Caco-2 (cell line): ENCODE results near the gene RHEBL1. TPM values are rescaled to one million over a fixed set of nuclear protein-coding genes. Genes with fewer than 3 reads are reported as not detected.

Experiments
- BruUV-seq: library from RNA; stranded (reverse); fragments of 400-500 nt; replicated peaks from 2 replicates; lab custom pipeline; 2021; lab: Mats Ljungman, UMichigan
- CTCF ChIA-PET: fragments of 300-600 bp; sonication (Branson Sonifier 250); formaldehyde crosslinking; loops from one replicate; lab custom pipeline; 2022; ENCODE audit warnings: antibody characterized with exemption; lab: Charles Lee
- POLR2A ChIA-PET: fragments of 300-600 bp; sonication (Branson Sonifier 250); formaldehyde crosslinking; loops from one replicate; lab custom pipeline; 2022; ENCODE audit warnings: antibody characterized with exemption; lab: Charles Lee
- DNase-seq, 2 experiments: peaks; one replicate each; pipeline versions ENCODE4 v3.0.0 to v3.0.0-alpha.2; 2020 to 2022
- H3K27me3 ChIP-seq: replicated peaks from 2 replicates; pipeline ENCODE4 v1.6.0; 2011; ENCODE audit warnings: low read length; ENCODE audit not compliant: control insufficient read depth, insufficient read depth
- H3K36me3 ChIP-seq: 2 replicates; pipeline ENCODE4 v1.5.1; 2011; ENCODE audit warnings: low read length; ENCODE audit not compliant: control insufficient read depth, insufficient read depth
- H3K4me1 ChIP-seq: fragments of 250-450 bp; sonication (Bioruptor Pico); 2 replicates; pipeline ENCODE4 v1.5.1; 2020; ENCODE audit warnings: mild to moderate bottlenecking
- H3K4me3 ChIP-seq: 2 replicates; pipeline ENCODE4 v1.5.1; 2011; ENCODE audit warnings: low read depth, mild to moderate bottlenecking, control low read depth, low read length
- H3K9me3 ChIP-seq: fragments of 250-450 bp; sonication (Bioruptor Pico); 2 replicates; pipeline ENCODE4 v1.5.1; 2020; ENCODE audit warnings: mild to moderate bottlenecking, moderate library complexity
- H3K27ac Mint-ChIP-seq: one replicate; pipeline ENCODE4 v1.8.0; 2022; ENCODE audit warnings: mixed read lengths; ENCODE audit not compliant: unreplicated experiment
- H3K27me3 Mint-ChIP-seq: one replicate; pipeline ENCODE4 v1.8.0; 2022; ENCODE audit warnings: mixed read lengths; ENCODE audit not compliant: insufficient read depth, unreplicated experiment
- H3K36me3 Mint-ChIP-seq: one replicate; pipeline ENCODE4 v1.8.0; 2022; ENCODE audit warnings: mild to moderate bottlenecking, mixed read lengths; ENCODE audit not compliant: insufficient read depth, unreplicated experiment
- H3K4me1 Mint-ChIP-seq: one replicate; pipeline ENCODE4 v1.8.0; 2022; ENCODE audit warnings: low read depth, mixed read lengths; ENCODE audit not compliant: unreplicated experiment
- H3K4me3 Mint-ChIP-seq: one replicate; pipeline ENCODE4 v1.8.0; 2022; ENCODE audit warnings: mild to moderate bottlenecking, moderate library complexity, mixed read lengths; ENCODE audit not compliant: unreplicated experiment
- H3K9me3 Mint-ChIP-seq: one replicate; pipeline ENCODE4 v1.8.0; 2022; ENCODE audit warnings: mixed read lengths; ENCODE audit not compliant: unreplicated experiment
- CTCF ChIP-seq, 2 experiments: fragments of 200-600 bp in 1 of 2; IDR thresholded peaks; 1 replicate in 1 of 2; 2 replicates in 1 of 2; pipeline versions ENCODE4 v1.5.1 to v1.8.0; 2011 to 2022; ENCODE audit warnings: antibody characterized with exemption in 1 of 2, control low read depth in 1 of 2, inconsistent platforms in 1 of 2, low read depth in 1 of 2, low read length in 1 of 2, mild to moderate bottlenecking in 1 of 2, moderate library complexity in 1 of 2; ENCODE audit not compliant: insufficient read depth in 1 of 2, severe bottlenecking in 1 of 2, unreplicated experiment in 1 of 2
- intact Hi-C: fragments of 100-400 bp; cut with micrococcal nuclease; formaldehyde crosslinking; loops from one replicate; pipeline ENCODE4 v1.10.0; 2022; ENCODE audit not compliant: unreplicated experiment
- total RNA-seq: library from RNA; stranded (reverse); gene quantifications from 2 replicates; pipeline ENCODE4 v1.2.3, GENCODE V29; 2022

Gene RHEBL1
- total RNA-seq, 1 experiment from 2014 or later: 2.5 TPM

GRCh38 chr12:49097381-49097780 lies 27.6 kb upstream of the RHEBL1 start:
- H3K4me1 ChIP-seq: no peaks in the 10 kb centered on the region; the same call in none of the 2 replicates
- H3K9me3 Mint-ChIP-seq: no peaks in the 10 kb centered on the region

GRCh38 chr12:49094975-49095365 lies 25.2 kb upstream of the RHEBL1 start:
- no peak for DNase-seq
- Mint-ChIP-seq H3K27ac (no peak overlapping the region), H3K27me3 (peaks cover 27% of the 10 kb centered on the region), H3K9me3 (no peaks in the 10 kb centered on the region), H3K36me3 (peaks cover 28% of the 10 kb centered on the region), H3K4me1 (peaks cover 7% of the 10 kb centered on the region), H3K4me3 (peak overlapping the region; percentile 16)
- H3K36me3 ChIP-seq: no peaks in the 10 kb centered on the region
- ChIA-PET POLR2A (interaction anchor here (0.6 kb wide), 1 partner anchor 19 kb away, joined by 6 read pairs; no protein-coding TSS in a partner anchor), CTCF (interaction anchor here (0.6 to 4.9 kb wide), 6 partner anchors 8 to 33 kb away, joined by 3 to 40 read pairs (median 4); partner anchors contain the start of gene LMBR1L)
- TF ChIP-seq CTCF (IDR thresholded peaks at IDR 0.05; ENCODE audit: insufficient read depth in 1 of 2, low read depth in 1 of 2, low read length in 1 of 2, severe bottlenecking in 1 of 2, unreplicated experiment in 1 of 2): no peak
- peaks cover 11% of the 10 kb centered on the region for H3K4me1 ChIP-seq
- no TSS peak for BruUV-seq
- intact Hi-C loops: loop anchor here (1.0 to 2.0 kb wide), 2 partner anchors 16 to 31 kb away; partner anchors contain the start of gene LMBR1L
- H3K9me3 ChIP-seq: no peaks in the 10 kb centered on the region
- no peak overlapping the region for H3K4me3 ChIP-seq
- peaks cover 10% of the 10 kb centered on the region; the same call in 1 of the 2 replicates for H3K27me3 ChIP-seq

More at GRCh38 chr12:49097381-49097780, 27.6 kb upstream of the RHEBL1 start:
- Histone ChIP-seq H3K36me3 (0 out of 2 replicates have a peak, but pooled peaks cover 2% of the 10 kb centered on the region), H3K9me3 (no peaks in the 10 kb centered on the region), H3K27me3 (peaks cover 8% of the 10 kb centered on the region; the same call in 1 of the 2 replicates), H3K4me3 (no peak overlapping the region)
- DNase-seq: no peak
- Mint-ChIP-seq H3K27ac (no peak overlapping the region), H3K4me3 (no peak overlapping the region), H3K4me1 (peaks cover 7% of the 10 kb centered on the region), H3K27me3 (peaks cover 11% of the 10 kb centered on the region), H3K36me3 (peaks cover 42% of the 10 kb centered on the region)
- peak in 1 of 2 experiments; percentile 3 for TF ChIP-seq CTCF (IDR thresholded peaks at IDR 0.05; ENCODE audit: insufficient read depth in 1 of 2, low read depth in 1 of 2, low read length in 1 of 2, severe bottlenecking in 1 of 2, unreplicated experiment in 1 of 2)
- intact Hi-C loops: no loop called here
- ChIA-PET POLR2A (no interaction called here), CTCF (interaction anchor here (1.5 to 5.8 kb wide), 3 partner anchors 9 to 24 kb away, joined by 12 to 42 read pairs (median 14); no protein-coding TSS in a partner anchor)
- no TSS peak for BruUV-seq

GRCh38 chr12:49094160-49094974 lies 24.6 kb upstream of the RHEBL1 start, which contains the start of gene DHH:
Gene DHH (minus strand): TSS chr12:49094801. CDS start chr12:49094512, 289 bp downstream.
- Histone ChIP-seq H3K4me3 (peak within 1 kb of the TSS; percentile 19), H3K36me3 (no peaks in the 10 kb centered on the region), H3K9me3 (no peaks in the 10 kb centered on the region), H3K27me3 (peaks cover 15% of the 10 kb centered on the region; the same call in 1 of the 2 replicates), H3K4me1 (peaks cover 11% of the 10 kb centered on the region)
- intact Hi-C loops: loop anchor here (1.0 to 2.0 kb wide), 2 partner anchors 16 to 30 kb away; partner anchors contain the start of gene LMBR1L
- DNase-seq: peak in 1 of 2 experiments; percentile 59
- ChIA-PET POLR2A (interaction anchor here (0.6 kb wide), 1 partner anchor 20 kb away, joined by 6 read pairs; no protein-coding TSS in a partner anchor), CTCF (interaction anchor here (0.6 to 4.9 kb wide), 6 partner anchors 8 to 30 kb away, joined by 3 to 40 read pairs (median 4); partner anchors contain the start of gene LMBR1L)
- no TSS peak for BruUV-seq
- no peak within 1 kb of the TSS for H3K27ac Mint-ChIP-seq
- H3K27me3 Mint-ChIP-seq: peaks cover 27% of the 10 kb centered on the region
- H3K36me3 Mint-ChIP-seq: peaks cover 25% of the 10 kb centered on the region
- TF ChIP-seq CTCF (IDR thresholded peaks at IDR 0.05; ENCODE audit: insufficient read depth in 1 of 2, low read depth in 1 of 2, low read length in 1 of 2, severe bottlenecking in 1 of 2, unreplicated experiment in 1 of 2): no peak
- H3K9me3 Mint-ChIP-seq: no peaks in the 10 kb centered on the region
- H3K4me1 Mint-ChIP-seq: peaks cover 7% of the 10 kb centered on the region
- peak within 1 kb of the TSS; percentile 40 for H3K4me3 Mint-ChIP-seq
